ENCODE data around the gene P2RY4. TPM values are rescaled to one million over a fixed set of nuclear protein-coding genes. Genes with fewer than 3 reads are reported as not detected.

P2RY4 gene
- total and polyA plus RNA-seq, 2 donors (not counting 3 experiments of a cell fraction or from before 2014, with no cell fraction given), result 0.22 TPM; not detected in 1

GRCh38 chrX:70268034-70268433 is 8.0 kb upstream of the P2RY4 start, which contains the start of gene ARR3:
TSS of gene ARR3 (plus strand) at chrX:70268334. CDS start at chrX:70269386, 1,052 bp downstream.
- H2AFZ ChIP-seq (ENCODE audit: low read depth, low read length), result no peak within 1 kb of the TSS
- CTCF ChIA-PET, result no interaction called here
- no peak within 1 kb of the TSS for H3K27ac ChIP-seq (ENCODE audit: insufficient read depth, low read depth, low read length)
- no peaks in the 10 kb centered on the region for H3K27me3 ChIP-seq (ENCODE audit: control insufficient read depth in 2 of 2, insufficient read depth in 2 of 2, low read length in 2 of 2)
- TF ChIP-seq JUN (IDR thresholded peaks at IDR 0.05; ENCODE audit: borderline replicate concordance, insufficient read depth, insufficient read length, low read depth) (no peak), EZH2 (IDR thresholded peaks at IDR 0.05; ENCODE audit: borderline replicate concordance, low read depth, low read length, severe bottlenecking) (no peak), FOS (IDR thresholded peaks at IDR 0.05; ENCODE audit: borderline replicate concordance, insufficient read depth, low read length) (no peak), MYC (IDR thresholded peaks at IDR 0.05; ENCODE audit: low read depth, low read length) (no peak), POLR2A (IDR thresholded peaks at IDR 0.05; ENCODE audit: low read depth, low read length) (no peak)
- TF ChIP-seq, protein P1, sequence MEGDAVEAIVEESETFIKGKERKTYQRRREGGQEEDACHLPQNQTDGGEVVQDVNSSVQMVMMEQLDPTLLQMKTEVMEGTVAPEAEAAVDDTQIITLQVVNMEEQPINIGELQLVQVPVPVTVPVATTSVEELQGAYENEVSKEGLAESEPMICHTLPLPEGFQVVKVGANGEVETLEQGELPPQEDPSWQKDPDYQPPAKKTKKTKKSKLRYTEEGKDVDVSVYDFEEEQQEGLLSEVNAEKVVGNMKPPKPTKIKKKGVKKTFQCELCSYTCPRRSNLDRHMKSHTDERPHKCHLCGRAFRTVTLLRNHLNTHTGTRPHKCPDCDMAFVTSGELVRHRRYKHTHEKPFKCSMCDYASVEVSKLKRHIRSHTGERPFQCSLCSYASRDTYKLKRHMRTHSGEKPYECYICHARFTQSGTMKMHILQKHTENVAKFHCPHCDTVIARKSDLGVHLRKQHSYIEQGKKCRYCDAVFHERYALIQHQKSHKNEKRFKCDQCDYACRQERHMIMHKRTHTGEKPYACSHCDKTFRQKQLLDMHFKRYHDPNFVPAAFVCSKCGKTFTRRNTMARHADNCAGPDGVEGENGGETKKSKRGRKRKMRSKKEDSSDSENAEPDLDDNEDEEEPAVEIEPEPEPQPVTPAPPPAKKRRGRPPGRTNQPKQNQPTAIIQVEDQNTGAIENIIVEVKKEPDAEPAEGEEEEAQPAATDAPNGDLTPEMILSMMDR (IDR thresholded peaks at IDR 0.05; ENCODE audit: extremely low read depth in 1 of 2, insufficient read depth in 1 of 2, low read depth in 1 of 2, low read length in 2 of 2), result no peak
- no peak within 1 kb of the TSS for H3K9ac ChIP-seq (replicated peaks; ENCODE audit: extremely low read depth, insufficient read depth, low read length)
- dilution Hi-C loops (cut with MboI; ENCODE audit: extremely low pct_ligation_motif_present, low sequenced_read_pairs), result no loop called here
- FAIRE-seq, result no peak
- no peaks in the 10 kb centered on the region for H3K9me1 ChIP-seq (replicated peaks; ENCODE audit: control insufficient read depth, extremely low read depth, insufficient read depth, low read length)
- no peaks in the 10 kb centered on the region for H4K20me1 ChIP-seq (replicated peaks; ENCODE audit: control insufficient read depth, extremely low read depth, insufficient read depth, low read length)
- no peaks in the 10 kb centered on the region for H3K4me1 ChIP-seq (ENCODE audit: control insufficient read depth, extremely low read depth, insufficient read depth, low read length)
- no peak within 1 kb of the TSS for H3K4me2 ChIP-seq (ENCODE audit: insufficient read depth, low read length)
- no peaks in the 10 kb centered on the region for H3K36me3 ChIP-seq (ENCODE audit: control insufficient read depth in 2 of 2, extremely low read depth in 1 of 2, insufficient read depth in 2 of 2, low read length in 2 of 2)
- no TSS peak for BruUV-seq (replicated peaks)
- DNase-seq (ENCODE audit: low read depth, low spot score), result no peak
- H3K79me2 ChIP-seq (ENCODE audit: control insufficient read depth, insufficient read depth, low read length), result no peaks in the 10 kb centered on the region
- POLR2A ChIA-PET, result no interaction called here
- intact Hi-C loops (cut with micrococcal nuclease), result no loop called here
- no peak within 1 kb of the TSS for H3K4me3 ChIP-seq (replicated peaks in 1 of 3; ENCODE audit: insufficient read depth in 1 of 3, low read depth in 1 of 3, low read length in 3 of 3)
- H3K9me3 ChIP-seq (replicated peaks; ENCODE audit: control insufficient read depth, insufficient read depth, low read length), result no peaks in the 10 kb centered on the region

DNA sequence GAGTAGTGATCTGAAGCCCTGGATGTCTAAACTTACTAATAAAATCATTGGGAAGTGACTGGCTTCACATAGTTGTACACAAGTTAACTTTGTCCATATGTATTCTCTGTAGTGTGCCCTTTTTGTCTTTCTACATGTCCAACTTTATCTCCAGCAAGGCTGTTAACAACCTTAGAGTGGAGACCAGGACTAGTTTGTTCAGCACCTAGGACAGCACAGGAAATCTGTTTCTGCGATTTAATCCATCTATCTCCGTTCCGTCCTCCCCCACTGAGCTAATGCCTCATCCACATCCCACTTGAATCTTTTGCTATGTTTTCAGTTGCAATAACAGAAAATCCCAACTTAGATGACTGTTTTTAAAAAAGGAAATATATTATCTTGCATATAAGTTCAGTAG is 4.8 kb upstream of the P2RY4 start:
- intact Hi-C loops (cut with micrococcal nuclease) (no loop called here), dilution Hi-C loops (cut with MboI; ENCODE audit: extremely low pct_ligation_motif_present, low sequenced_read_pairs) (no loop called here)
- no peaks in the 10 kb centered on the region for H3K36me3 ChIP-seq (ENCODE audit: control insufficient read depth in 2 of 2, extremely low read depth in 1 of 2, insufficient read depth in 2 of 2, low read length in 2 of 2)
- DNase-seq (ENCODE audit: low read depth, low spot score) (no peak), FAIRE-seq (no peak)
- BruUV-seq (replicated peaks), result no TSS peak
- no peak overlapping the region for H2AFZ ChIP-seq (ENCODE audit: low read depth, low read length)
- no peak for TF ChIP-seq EZH2 (IDR thresholded peaks at IDR 0.05; ENCODE audit: borderline replicate concordance, low read depth, low read length, severe bottlenecking)
- no peak for TF ChIP-seq POLR2AphosphoS5 (IDR thresholded peaks at IDR 0.05; ENCODE audit: insufficient read depth, low read depth, low read length)
- no peak overlapping the region for H3K27ac ChIP-seq (ENCODE audit: insufficient read depth, low read depth, low read length)
- no peak overlapping the region for H3K4me3 ChIP-seq (replicated peaks in 1 of 3; ENCODE audit: insufficient read depth in 1 of 3, low read depth in 1 of 3, low read length in 3 of 3)
- no peaks in the 10 kb centered on the region for H3K9me1 ChIP-seq (replicated peaks; ENCODE audit: control insufficient read depth, extremely low read depth, insufficient read depth, low read length)
- H3K27me3 ChIP-seq (ENCODE audit: control insufficient read depth in 2 of 2, insufficient read depth in 2 of 2, low read length in 2 of 2), result no peaks in the 10 kb centered on the region
- H3K79me2 ChIP-seq (ENCODE audit: control insufficient read depth, insufficient read depth, low read length), result no peaks in the 10 kb centered on the region
- H3K9me3 ChIP-seq (replicated peaks; ENCODE audit: control insufficient read depth, insufficient read depth, low read length), result no peaks in the 10 kb centered on the region
- ChIA-PET POLR2A (no interaction called here), CTCF (interaction anchor here (1.5 kb wide), 1 partner anchor 131 kb away, joined by 4 read pairs; the partner anchor contains the start of gene IGBP1)
- H4K20me1 ChIP-seq (replicated peaks; ENCODE audit: control insufficient read depth, extremely low read depth, insufficient read depth, low read length), result no peaks in the 10 kb centered on the region
- H3K4me2 ChIP-seq (ENCODE audit: insufficient read depth, low read length), result no peak overlapping the region
- H3K4me1 ChIP-seq (ENCODE audit: control insufficient read depth, extremely low read depth, insufficient read depth, low read length), result no peaks in the 10 kb centered on the region
- H3K9ac ChIP-seq (replicated peaks; ENCODE audit: extremely low read depth, insufficient read depth, low read length), result no peak overlapping the region

Measured in endothelial cell of umbilical vein (primary cell).